GM23338 (cell line): Measurements from ENCODE around the gene ERN1. TPM values are rescaled to one million over a fixed set of nuclear protein-coding genes. Genes with fewer than 3 reads are reported as not detected.

Experiments
- CREB1 ChIP-seq: fragments of 250-450 bp; sonication (Bioruptor Pico); IDR thresholded peaks from 2 replicates; pipeline ENCODE4 v1.5.0; 2020; ENCODE audit warnings: low read depth, mild to moderate bottlenecking, moderate library complexity
- CTCF ChIP-seq, 2 experiments: fragments of 200-600 bp in 1 of 2; sonication (generic) in 1 of 2; conservative IDR thresholded peaks; 2 replicates each; pipeline versions ENCODE4 v1.5.1 to v1.6.1; 2016 to 2017; ENCODE audit warnings: antibody characterized with exemption in 2 of 2, low read depth in 2 of 2, mild to moderate bottlenecking in 2 of 2, moderate library complexity in 1 of 2
- ETS1 ChIP-seq: IDR thresholded peaks from 2 replicates; pipeline ENCODE4 v1.6.1; 2016; ENCODE audit warnings: antibody characterized with exemption
- EZH2 ChIP-seq: fragments of 200-600 bp; sonication (generic); IDR thresholded peaks from one replicate; pipeline ENCODE4 v1.8.0; 2017; ENCODE audit warnings: antibody characterized with exemption, mild to moderate bottlenecking, low read depth; ENCODE audit not compliant: unreplicated experiment
- EZH2phosphoT487 ChIP-seq: fragments of 200-600 bp; sonication (generic); IDR thresholded peaks from one replicate; pipeline ENCODE4 v1.8.1; 2018; ENCODE audit warnings: antibody characterized with exemption; ENCODE audit not compliant: unreplicated experiment
- NANOG ChIP-seq: IDR thresholded peaks from 2 replicates; pipeline ENCODE4 v1.6.1; 2016; ENCODE audit warnings: antibody characterized with exemption, borderline replicate concordance
- REST ChIP-seq: IDR thresholded peaks from one replicate; pipeline ENCODE4 v1.6.1; 2018; ENCODE audit warnings: antibody characterized with exemption; ENCODE audit not compliant: unreplicated experiment
- ZNF114 ChIP-seq: fragments of 250-450 bp; sonication (Bioruptor Pico); IDR thresholded peaks from 2 replicates; pipeline ENCODE4 v1.5.0; 2020; ENCODE audit warnings: mild to moderate bottlenecking, moderate library complexity
- ZNF331 ChIP-seq: fragments of 250-450 bp; sonication (Bioruptor Pico); IDR thresholded peaks from 2 replicates; pipeline ENCODE4 v1.5.0; 2020; ENCODE audit warnings: low read depth, mild to moderate bottlenecking, moderate library complexity
- ZNF462 ChIP-seq: fragments of 250-450 bp; sonication (Bioruptor Pico); IDR thresholded peaks from 2 replicates; pipeline ENCODE4 v1.5.0; 2020; ENCODE audit warnings: mild to moderate bottlenecking, moderate library complexity
- polyA plus RNA-seq: library from polyadenylated mRNA; unstranded; fragments of >200 nt; fragmentation: Nextera tagmentation; extraction: Ambion mirVana; gene quantifications from 2 replicates; pipeline ENCODE4 v1.2.1, GENCODE V29; 2016
- total RNA-seq: library from RNA; depleted of rRNA; stranded (reverse); fragments of >200 nt; shearing (Covaris generic); gene quantifications from 2 replicates; pipeline ENCODE4 v1.2.3, GENCODE V29; 2014

Gene ERN1
- total and polyA plus RNA-seq, 2 experiments from 2014 or later: 5.9 to 7.5 TPM

GRCh38 chr17:64164596-64165285, 34.8 kb upstream of the ERN1 start (continued):
- TF ChIP-seq ZNF462: no peak
- TF ChIP-seq CTCF (conservative IDR thresholded peaks at IDR 0.05; ENCODE audit: low read depth in 2 of 2): no peak
- TF ChIP-seq ZNF114 (CRISPR knock-in tag): no peak
- TF ChIP-seq EZH2: no peak
- no peak for TF ChIP-seq NANOG
- TF ChIP-seq REST: no peak
- no peak for TF ChIP-seq CREB1 (CRISPR knock-in tag)
- no peak for TF ChIP-seq ZNF331
- no peak for TF ChIP-seq EZH2phosphoT487
- no peak for TF ChIP-seq ETS1
